ENCODE data around the gene PWP2. TPM values are rescaled to one million over a fixed set of nuclear protein-coding genes. Genes with fewer than 3 reads are reported as not detected.
A peak's percentile ranks its signal among the peaks of the same experiment; 100 is the strongest.
"Not testable (repeated sequence)": the region's sequence is repeated elsewhere in the genome, so short reads cannot be mapped to it uniquely, and the experiment has no call there.

The PWP2 gene
- total and polyA plus RNA-seq, 5 donors from 2014 or later = 0.78 to 17.6 (median 7.1) TPM

DNA sequence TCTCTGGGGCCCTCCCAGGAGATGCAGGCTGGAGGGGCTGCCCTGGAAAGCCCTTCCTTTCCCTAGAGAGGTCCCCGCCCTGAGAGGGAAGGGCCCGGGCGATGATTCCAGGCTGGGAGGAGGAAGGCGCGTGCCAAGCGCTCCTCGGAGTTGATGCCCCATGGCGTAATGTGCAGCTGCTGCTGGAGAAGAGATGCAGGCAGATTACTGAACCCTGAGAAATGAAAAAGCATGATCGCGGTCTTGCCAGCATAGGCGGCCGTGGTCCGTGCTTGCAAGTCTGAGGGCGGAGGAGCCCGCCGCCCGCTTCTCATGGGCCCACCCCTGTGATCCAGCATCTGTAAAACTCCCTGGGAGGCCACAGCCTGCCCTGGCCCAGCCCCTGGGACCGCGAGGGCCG, 53.6 kb downstream of the PWP2 start:
- not testable (repeated sequence) for H3K36me3 Mint-ChIP-seq; ATAC-seq (ENCODE audit: low read depth in 2 of 2)

DNA sequence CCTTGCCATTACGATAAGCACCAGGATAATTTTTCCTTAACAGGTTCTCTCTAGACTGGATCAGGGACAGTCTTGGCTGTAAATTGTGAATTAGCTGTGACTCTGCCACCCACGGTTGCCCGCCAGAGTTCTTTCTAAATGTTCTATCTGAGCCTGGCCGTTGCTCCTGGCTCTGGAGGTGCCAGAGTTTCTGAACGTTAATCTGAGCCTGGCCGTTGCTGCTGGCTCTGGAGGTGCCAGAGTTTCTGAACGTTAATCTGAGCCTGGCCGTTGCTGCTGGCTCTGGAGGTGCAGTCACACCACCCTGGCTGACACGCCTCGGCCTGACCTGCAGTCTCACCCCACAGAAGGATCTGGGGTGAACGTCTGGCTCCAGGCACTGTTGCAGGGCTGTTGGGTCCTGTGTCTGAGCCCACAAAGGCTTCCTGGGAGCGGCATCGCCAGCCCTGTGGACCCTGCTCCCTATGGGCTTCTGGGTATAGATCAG, 56.0 kb downstream of the PWP2 start:
- not testable (repeated sequence) for H3K27me3 ChIP-seq (ENCODE audit: control insufficient read depth, insufficient read depth, low read length); ATAC-seq (ENCODE audit: low read depth in 2 of 2); H3K36me3 Mint-ChIP-seq; H3K4me1 ChIP-seq (ENCODE audit: control insufficient read depth, insufficient read depth, low read length, poor library complexity, severe bottlenecking); DNase-seq; H3K4me3 ChIP-seq (ENCODE audit: low read depth, low read length); H3K4me1 Mint-ChIP-seq; H3K27ac Mint-ChIP-seq; H3K9me3 ChIP-seq (ENCODE audit: control insufficient read depth in 2 of 2, low read length in 2 of 2); H3K4me3 Mint-ChIP-seq; H3K27me3 Mint-ChIP-seq; H3K36me3 ChIP-seq (ENCODE audit: control insufficient read depth, insufficient read depth, low read length); H3K9me3 Mint-ChIP-seq; H3K27ac ChIP-seq (ENCODE audit: insufficient read depth, low read length, poor library complexity, severe bottlenecking)

More for the DNA sequence above, 53.6 kb downstream of the PWP2 start:
- H3K4me3 ChIP-seq (ENCODE audit: low read depth, low read length); H3K4me3 Mint-ChIP-seq; H3K27ac Mint-ChIP-seq; H3K36me3 ChIP-seq (ENCODE audit: control insufficient read depth, insufficient read depth, low read length); H3K27ac ChIP-seq (ENCODE audit: insufficient read depth, low read length, poor library complexity, severe bottlenecking); H3K4me1 Mint-ChIP-seq; DNase-seq; H3K4me1 ChIP-seq (ENCODE audit: control insufficient read depth, insufficient read depth, low read length, poor library complexity, severe bottlenecking); H3K27me3 ChIP-seq (ENCODE audit: control insufficient read depth, insufficient read depth, low read length); H3K27me3 Mint-ChIP-seq; H3K9me3 ChIP-seq (ENCODE audit: control insufficient read depth in 2 of 2, low read length in 2 of 2); H3K9me3 Mint-ChIP-seq: not testable (repeated sequence)

DNA sequence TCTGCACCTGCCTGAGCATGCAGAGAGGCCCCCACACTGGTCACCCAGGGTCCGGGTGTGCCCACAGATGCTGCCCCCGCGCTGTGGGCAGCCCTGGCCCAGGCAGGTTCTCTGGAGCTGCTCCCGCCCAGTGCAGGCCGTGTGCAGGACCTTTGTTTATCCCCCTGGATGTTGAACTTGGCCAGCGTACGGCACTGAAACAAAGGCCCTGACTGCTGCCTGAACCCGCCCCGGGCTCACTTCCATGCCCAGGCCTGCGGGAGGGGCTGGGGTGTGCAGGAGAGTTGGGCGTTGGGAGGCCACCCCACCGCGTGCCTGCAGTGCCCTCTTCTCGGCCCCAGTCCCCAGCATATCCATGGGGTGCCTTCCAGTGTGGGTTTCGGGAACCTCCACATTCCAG, 58.7 kb downstream of the PWP2 start:
- H3K27me3 ChIP-seq (ENCODE audit: control insufficient read depth, insufficient read depth, low read length); H3K4me3 ChIP-seq (ENCODE audit: low read depth, low read length); H3K27ac ChIP-seq (ENCODE audit: insufficient read depth, low read length, poor library complexity, severe bottlenecking); H3K27ac Mint-ChIP-seq; H3K36me3 ChIP-seq (ENCODE audit: control insufficient read depth, insufficient read depth, low read length); H3K9me3 ChIP-seq (ENCODE audit: control insufficient read depth in 2 of 2, low read length in 2 of 2); H3K4me1 Mint-ChIP-seq; H3K4me1 ChIP-seq (ENCODE audit: control insufficient read depth, insufficient read depth, low read length, poor library complexity, severe bottlenecking); H3K36me3 Mint-ChIP-seq; ATAC-seq (ENCODE audit: low read depth in 2 of 2); H3K4me3 Mint-ChIP-seq; DNase-seq; H3K27me3 Mint-ChIP-seq; H3K9me3 Mint-ChIP-seq: not testable (repeated sequence)

DNA sequence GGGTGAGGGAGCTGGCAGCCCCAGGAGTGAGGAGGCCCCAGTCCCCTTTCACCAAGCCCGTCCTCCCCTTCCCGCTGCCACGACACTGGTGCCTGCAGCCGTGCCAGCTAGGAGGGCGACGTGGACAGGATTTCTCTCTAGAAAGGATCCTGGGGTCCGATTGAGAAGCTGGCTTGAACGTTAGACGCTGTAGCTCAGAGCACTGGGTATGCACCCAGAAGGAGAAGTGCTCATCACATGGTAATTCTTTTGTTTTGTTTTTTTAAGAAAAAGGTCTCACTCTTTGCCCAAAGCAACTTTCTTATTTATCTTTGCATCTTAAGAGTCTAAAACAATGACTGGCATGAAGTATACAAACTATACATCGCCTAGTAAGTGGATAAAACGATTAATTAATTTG, 60.3 kb downstream of the PWP2 start:
- not testable (repeated sequence) for H3K4me3 ChIP-seq (ENCODE audit: low read depth, low read length); H3K4me3 Mint-ChIP-seq; H3K9me3 ChIP-seq (ENCODE audit: control insufficient read depth in 2 of 2, low read length in 2 of 2); H3K36me3 Mint-ChIP-seq; ATAC-seq (ENCODE audit: low read depth in 2 of 2); H3K27ac Mint-ChIP-seq; H3K4me1 Mint-ChIP-seq; H3K9me3 Mint-ChIP-seq; H3K27me3 ChIP-seq (ENCODE audit: control insufficient read depth, insufficient read depth, low read length); H3K36me3 ChIP-seq (ENCODE audit: control insufficient read depth, insufficient read depth, low read length); H3K4me1 ChIP-seq (ENCODE audit: control insufficient read depth, insufficient read depth, low read length, poor library complexity, severe bottlenecking); H3K27me3 Mint-ChIP-seq; H3K27ac ChIP-seq (ENCODE audit: insufficient read depth, low read length, poor library complexity, severe bottlenecking); DNase-seq

DNA sequence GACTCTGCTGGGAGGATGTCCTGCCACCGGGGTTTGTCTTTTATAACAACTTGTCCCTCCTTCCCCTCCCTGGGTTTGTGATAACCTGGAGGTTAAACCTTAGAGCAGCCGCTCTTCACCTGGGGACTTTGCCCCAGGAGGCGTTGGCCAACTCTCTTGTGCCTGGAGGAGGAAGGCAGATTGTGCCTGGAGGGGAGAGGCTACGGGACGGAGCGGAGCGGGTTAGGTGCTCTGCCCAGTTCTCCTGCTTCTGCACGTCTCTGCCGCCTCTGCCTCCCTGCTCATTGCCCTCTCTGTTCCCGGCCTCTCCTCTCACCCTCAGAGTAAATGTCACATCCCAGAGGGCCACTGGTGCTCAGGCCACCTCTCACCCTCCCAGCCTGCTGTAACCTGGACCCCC, 63.1 kb downstream of the PWP2 start:
- H3K27ac ChIP-seq (ENCODE audit: insufficient read depth, low read length, poor library complexity, severe bottlenecking); H3K4me1 Mint-ChIP-seq; DNase-seq; H3K27me3 Mint-ChIP-seq; H3K27me3 ChIP-seq (ENCODE audit: control insufficient read depth, insufficient read depth, low read length); H3K27ac Mint-ChIP-seq; H3K4me3 Mint-ChIP-seq; H3K36me3 Mint-ChIP-seq; H3K36me3 ChIP-seq (ENCODE audit: control insufficient read depth, insufficient read depth, low read length); H3K4me3 ChIP-seq (ENCODE audit: low read depth, low read length); H3K9me3 ChIP-seq (ENCODE audit: control insufficient read depth in 2 of 2, low read length in 2 of 2); H3K4me1 ChIP-seq (ENCODE audit: control insufficient read depth, insufficient read depth, low read length, poor library complexity, severe bottlenecking); H3K9me3 Mint-ChIP-seq; ATAC-seq (ENCODE audit: low read depth in 2 of 2): not testable (repeated sequence)

DNA sequence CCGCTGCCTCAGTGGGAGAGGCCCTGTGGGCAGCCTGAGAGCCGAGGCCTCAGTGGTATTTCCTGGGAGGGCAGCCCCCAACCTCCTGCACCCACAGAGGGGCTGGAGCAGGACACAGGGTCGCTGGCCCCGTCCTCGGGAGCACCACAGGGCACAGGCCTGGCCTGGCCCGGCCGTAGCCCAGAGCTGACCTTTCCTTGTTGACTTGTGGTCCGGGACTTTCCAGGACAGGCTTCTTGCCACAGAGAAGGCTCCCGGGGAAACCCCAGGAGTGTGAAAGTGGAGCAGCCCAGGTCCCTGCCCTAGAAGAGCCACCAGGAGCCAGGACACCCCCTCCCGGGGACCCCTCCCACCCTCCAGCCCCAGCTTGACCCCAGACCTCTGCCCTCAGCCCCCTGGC, 63.7 kb downstream of the PWP2 start:
- H3K4me1 ChIP-seq (ENCODE audit: control insufficient read depth, insufficient read depth, low read length, poor library complexity, severe bottlenecking); H3K4me3 ChIP-seq (ENCODE audit: low read depth, low read length); H3K36me3 ChIP-seq (ENCODE audit: control insufficient read depth, insufficient read depth, low read length); H3K4me3 Mint-ChIP-seq; DNase-seq; H3K9me3 Mint-ChIP-seq; H3K36me3 Mint-ChIP-seq; H3K27me3 Mint-ChIP-seq; H3K27ac ChIP-seq (ENCODE audit: insufficient read depth, low read length, poor library complexity, severe bottlenecking); H3K4me1 Mint-ChIP-seq; H3K27ac Mint-ChIP-seq; H3K27me3 ChIP-seq (ENCODE audit: control insufficient read depth, insufficient read depth, low read length); H3K9me3 ChIP-seq (ENCODE audit: control insufficient read depth in 2 of 2, low read length in 2 of 2): not testable (repeated sequence)
- peak in 1 of 2 donors; percentile 24 for ATAC-seq (ENCODE audit: low read depth in 2 of 2)

DNA sequence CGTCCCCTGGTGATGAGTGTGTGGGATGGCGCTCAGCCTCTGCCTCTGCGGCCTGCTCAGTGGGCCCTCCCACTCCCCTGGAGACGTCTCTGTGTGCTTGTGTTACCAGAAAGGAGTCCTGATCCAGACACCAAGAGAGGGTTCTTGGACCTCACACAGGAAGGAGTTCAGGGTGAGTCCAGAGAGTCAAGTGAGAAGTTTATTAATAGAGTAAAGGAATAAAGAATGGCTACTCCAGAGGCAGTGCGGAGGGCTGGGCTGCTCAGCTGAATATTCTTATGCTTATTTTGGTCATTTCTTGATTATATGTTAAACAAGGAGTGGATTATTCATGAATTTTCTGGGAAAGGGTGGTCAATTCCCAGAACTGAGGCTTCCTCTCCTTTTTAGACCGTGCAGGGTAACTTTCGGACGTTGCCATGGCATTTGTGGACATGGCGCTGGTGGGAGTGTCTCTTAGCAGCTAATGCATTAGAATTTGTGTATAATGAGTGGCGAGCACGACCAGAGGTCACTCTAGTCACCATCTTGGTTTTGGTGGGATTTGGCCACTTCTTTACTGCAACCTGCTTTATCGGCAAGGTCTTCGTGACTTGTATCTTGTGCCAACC, 64.9 kb downstream of the PWP2 start:
- H3K4me3 Mint-ChIP-seq; H3K4me1 Mint-ChIP-seq; H3K9me3 Mint-ChIP-seq; ATAC-seq (ENCODE audit: low read depth in 2 of 2); H3K27me3 ChIP-seq (ENCODE audit: control insufficient read depth, insufficient read depth, low read length); H3K27me3 Mint-ChIP-seq; H3K27ac ChIP-seq (ENCODE audit: insufficient read depth, low read length, poor library complexity, severe bottlenecking); H3K4me3 ChIP-seq (ENCODE audit: low read depth, low read length); H3K9me3 ChIP-seq (ENCODE audit: control insufficient read depth in 2 of 2, low read length in 2 of 2); H3K27ac Mint-ChIP-seq; H3K36me3 Mint-ChIP-seq; DNase-seq; H3K36me3 ChIP-seq (ENCODE audit: control insufficient read depth, insufficient read depth, low read length); H3K4me1 ChIP-seq (ENCODE audit: control insufficient read depth, insufficient read depth, low read length, poor library complexity, severe bottlenecking): not testable (repeated sequence)

DNA sequence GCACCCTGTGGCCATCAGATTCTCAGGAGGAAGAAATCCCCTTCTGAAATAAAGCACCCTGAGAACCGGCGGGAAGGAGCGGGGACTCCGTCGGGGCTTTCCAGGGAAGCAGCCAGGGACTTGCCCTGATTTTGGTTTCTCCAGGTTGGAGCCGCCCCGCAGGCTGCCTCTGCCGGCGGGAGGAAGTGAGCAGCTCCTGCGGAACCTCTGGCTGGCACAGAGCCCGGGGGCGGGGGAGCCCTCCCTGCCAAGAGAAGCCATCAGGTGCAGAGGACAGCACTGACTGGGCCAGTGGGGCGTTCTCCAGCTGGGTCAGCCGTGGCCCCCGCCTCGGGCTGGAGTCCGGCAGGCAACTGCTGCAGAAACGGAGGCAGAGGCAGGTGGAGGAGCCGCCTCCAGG, 65.5 kb downstream of the PWP2 start:
- peak; percentile 45 to 65 for ATAC-seq (ENCODE audit: low read depth in 2 of 2)
- H3K36me3 Mint-ChIP-seq, H3K4me3 Mint-ChIP-seq: not testable (repeated sequence)

More for the DNA sequence above, 65.5 kb downstream of the PWP2 start:
- H3K36me3 ChIP-seq (ENCODE audit: control insufficient read depth, insufficient read depth, low read length); H3K9me3 Mint-ChIP-seq; H3K4me3 ChIP-seq (ENCODE audit: low read depth, low read length); H3K27me3 Mint-ChIP-seq; H3K4me1 Mint-ChIP-seq; H3K9me3 ChIP-seq (ENCODE audit: control insufficient read depth in 2 of 2, low read length in 2 of 2); DNase-seq; H3K27me3 ChIP-seq (ENCODE audit: control insufficient read depth, insufficient read depth, low read length); H3K4me1 ChIP-seq (ENCODE audit: control insufficient read depth, insufficient read depth, low read length, poor library complexity, severe bottlenecking); H3K27ac ChIP-seq (ENCODE audit: insufficient read depth, low read length, poor library complexity, severe bottlenecking); H3K27ac Mint-ChIP-seq: not testable (repeated sequence)

All from CD4-positive, CD25-positive, alpha-beta regulatory T cell (primary cell).